H9 (cell line): Measurements from ENCODE around the gene PAX3. TPM values are rescaled to one million over a fixed set of nuclear protein-coding genes. Genes with fewer than 3 reads are reported as not detected.

Source experiments
- DNase-seq: peaks from one replicate; pipeline ENCODE4 v3.0.0-alpha.2; 2017
- H2AFZ ChIP-seq: one replicate; pipeline ENCODE4 v1.6.1; 2013; ENCODE audit warnings: mild to moderate bottlenecking, low read length, control low read depth, moderate library complexity
- H2AK5ac ChIP-seq: 2 replicates; pipeline ENCODE4 v1.6.1; 2013; ENCODE audit warnings: low read length, control low read depth, mixed read lengths; ENCODE audit not compliant: insufficient read length
- H2BK120ac ChIP-seq: one replicate; pipeline ENCODE4 v1.6.1; 2013; ENCODE audit warnings: low read depth, mild to moderate bottlenecking, low read length, control low read depth, inconsistent platforms; ENCODE audit not compliant: poor library complexity, severe bottlenecking
- H2BK12ac ChIP-seq: 2 replicates; pipeline ENCODE4 v1.6.1; 2013; ENCODE audit warnings: low read length, control low read depth, mixed read lengths, low read depth; ENCODE audit not compliant: insufficient read length
- H2BK15ac ChIP-seq: 2 replicates; pipeline ENCODE4 v1.6.1; 2013; ENCODE audit warnings: low read depth, low read length, control low read depth
- H2BK20ac ChIP-seq: one replicate; pipeline ENCODE4 v1.6.1; 2013; ENCODE audit warnings: low read depth, mild to moderate bottlenecking, low read length, control low read depth, inconsistent platforms; ENCODE audit not compliant: poor library complexity, severe bottlenecking
- H2BK5ac ChIP-seq: 2 replicates; pipeline ENCODE4 v1.6.1; 2013; ENCODE audit warnings: low read length, control low read depth, mixed read lengths; ENCODE audit not compliant: insufficient read length
- H3K14ac ChIP-seq: 2 replicates; pipeline ENCODE4 v1.6.1; 2013; ENCODE audit warnings: low read length, control low read depth; ENCODE audit not compliant: insufficient read depth
- H3K18ac ChIP-seq: 2 replicates; pipeline ENCODE4 v1.6.1; 2013; ENCODE audit warnings: low read depth, mild to moderate bottlenecking, mixed read lengths, low read length, control low read depth; ENCODE audit not compliant: insufficient read length
- H3K23ac ChIP-seq: 2 replicates; pipeline ENCODE4 v1.6.1; 2013; ENCODE audit warnings: low read length, control low read depth, mixed read lengths, low read depth; ENCODE audit not compliant: insufficient read length
- H3K23me2 ChIP-seq: 2 replicates; pipeline ENCODE4 v1.6.1; 2013; ENCODE audit warnings: low read depth, mild to moderate bottlenecking, mixed read lengths, low read length, control low read depth; ENCODE audit not compliant: insufficient read length, poor library complexity, severe bottlenecking
- H3K27ac ChIP-seq: 2 replicates; pipeline ENCODE4 v1.5.1; 2013; ENCODE audit warnings: low read length, control low read depth, mixed read lengths, low read depth; ENCODE audit not compliant: insufficient read length
- H3K27me3 ChIP-seq: 2 replicates; pipeline ENCODE4 v1.6.1; 2013; ENCODE audit warnings: low read length, control low read depth, inconsistent platforms; ENCODE audit not compliant: insufficient read depth
- H3K4ac ChIP-seq: 2 replicates; pipeline ENCODE4 v1.6.1; 2013; ENCODE audit warnings: low read depth, mild to moderate bottlenecking, control low read depth, inconsistent platforms, low read length, moderate library complexity
- H3K4me1 ChIP-seq: 2 replicates; pipeline ENCODE4 v1.6.1; 2013; ENCODE audit warnings: low read length, control low read depth, inconsistent platforms; ENCODE audit not compliant: insufficient read depth
- H3K4me2 ChIP-seq: 2 replicates; pipeline ENCODE4 v1.6.1; 2013; ENCODE audit warnings: low read length, control low read depth, mixed read lengths; ENCODE audit not compliant: insufficient read length, insufficient read depth
- H3K56ac ChIP-seq: 2 replicates; pipeline ENCODE4 v1.6.1; 2013; ENCODE audit warnings: low read depth, mild to moderate bottlenecking, mixed read lengths, low read length, control low read depth; ENCODE audit not compliant: insufficient read length
- H3K79me1 ChIP-seq: 2 replicates; pipeline ENCODE4 v1.6.1; 2013; ENCODE audit warnings: low read depth, mild to moderate bottlenecking, moderate library complexity, low read length, control low read depth, inconsistent platforms; ENCODE audit not compliant: insufficient read depth, poor library complexity, severe bottlenecking
- H3K79me2 ChIP-seq: 2 replicates; pipeline ENCODE4 v1.6.1; 2013; ENCODE audit warnings: low read length, control low read depth, inconsistent platforms; ENCODE audit not compliant: insufficient read depth
- H3K9ac ChIP-seq: 2 replicates; pipeline ENCODE4 v1.6.1; 2013; ENCODE audit warnings: low read length, control low read depth, mixed read lengths; ENCODE audit not compliant: insufficient read length; ENCODE audit errors: extremely low read depth
- H3K9me3 ChIP-seq: one replicate; pipeline ENCODE4 v1.6.1; 2013; ENCODE audit warnings: low read depth, low read length, inconsistent platforms; ENCODE audit not compliant: control insufficient read depth
- H3T11ph ChIP-seq: one replicate; pipeline ENCODE4 v1.6.1; 2013; ENCODE audit warnings: mild to moderate bottlenecking, low read length, control low read depth, inconsistent platforms
- H4K20me1 ChIP-seq: one replicate; pipeline ENCODE4 v1.6.1; 2013; ENCODE audit not compliant: control insufficient read depth, insufficient read length, insufficient read depth
- H4K5ac ChIP-seq: 2 replicates; pipeline ENCODE4 v1.6.1; 2013; ENCODE audit warnings: low read depth, mild to moderate bottlenecking, mixed read lengths, low read length, control low read depth; ENCODE audit not compliant: insufficient read length
- H4K8ac ChIP-seq: replicated peaks from 2 replicates; pipeline ENCODE4 v1.6.1; 2013; ENCODE audit warnings: low read length, control low read depth, mixed read lengths, low read depth; ENCODE audit not compliant: insufficient read length
- H4K91ac ChIP-seq: 2 replicates; pipeline ENCODE4 v1.6.1; 2013; ENCODE audit warnings: low read depth, mild to moderate bottlenecking, moderate library complexity, mixed read lengths, low read length, control low read depth; ENCODE audit not compliant: insufficient read length
- H3K27ac Mint-ChIP-seq, 3 experiments: 2 replicates in 2 of 3; 3 replicates in 1 of 3; pipeline ENCODE4 v1.8.0; 2020 to 2021; ENCODE audit warnings: mixed read lengths in 3 of 3, mild to moderate bottlenecking in 1 of 3, moderate library complexity in 1 of 3
- H3K27me3 Mint-ChIP-seq: 2 replicates; pipeline ENCODE4 v1.8.0; 2021; ENCODE audit warnings: low read depth, mild to moderate bottlenecking, moderate library complexity, mixed read lengths
- H3K36me3 Mint-ChIP-seq, 3 experiments: 2 replicates in 2 of 3; 3 replicates in 1 of 3; pipeline ENCODE4 v1.8.0; 2020 to 2021; ENCODE audit warnings: low read depth in 3 of 3, mixed read lengths in 3 of 3; ENCODE audit not compliant: insufficient read depth in 1 of 3
- H3K4me1 Mint-ChIP-seq, 2 experiments: 2 replicates each; pipeline ENCODE4 v1.8.0; 2020; ENCODE audit warnings: mixed read lengths in 2 of 2
- H3K4me3 Mint-ChIP-seq, 2 experiments: 2 replicates in 1 of 2; 3 replicates in 1 of 2; pipeline ENCODE4 v1.8.0; 2020 to 2021; ENCODE audit warnings: mild to moderate bottlenecking in 2 of 2, mixed read lengths in 2 of 2, moderate library complexity in 1 of 2
- H3K9me3 Mint-ChIP-seq, 2 experiments: 2 replicates in 1 of 2; 3 replicates in 1 of 2; pipeline ENCODE4 v1.8.0; 2020; ENCODE audit warnings: mild to moderate bottlenecking in 2 of 2, mixed read lengths in 2 of 2, moderate library complexity in 1 of 2
- CTCF ChIP-seq: fragments of 200-600 bp; sonication (generic); conservative IDR thresholded peaks from 3 replicates; pipeline ENCODE4 v1.8.0; 2021; ENCODE audit warnings: antibody characterized with exemption, mild to moderate bottlenecking
- WGBS: extraction: QIAGEN DNeasy Blood & Tissue Kit; methylation state at CpG from one replicate; pipeline ENCODE4 v1.1.7; 2013; ENCODE audit warnings: missing lambda C conversion rate, low lambda C conversion rate, mixed read lengths; ENCODE audit not compliant: insufficient read length; ENCODE audit errors: extremely low coverage; 5-methylcytosine and 5-hydroxymethylcytosine counted together
- total RNA-seq: library from RNA; stranded (reverse); gene quantifications from 2 replicates; pipeline ENCODE4 v1.2.1, GENCODE V29; 2021

PAX3 gene
- total RNA-seq, 1 experiment from 2014 or later = not detected

GRCh38 chr2:222241128-222241870 lies 57.5 kb downstream of the PAX3 start:
- Histone ChIP-seq H2AFZ (no peak overlapping the region), H3K27me3 (no peaks in the 10 kb centered on the region; the same call in 1 of the 2 replicates), H3T11ph (no peak overlapping the region), H3K9ac (no peak overlapping the region), H3K56ac (no peak overlapping the region), H4K91ac (no peak overlapping the region), H3K23ac (no peak overlapping the region), H3K4me1 (peaks cover 10% of the 10 kb centered on the region), H2AK5ac (no peak overlapping the region), H3K27ac (no peak overlapping the region), H4K8ac (no peak overlapping the region), H2BK20ac (no peak overlapping the region), H3K4ac (no peak overlapping the region), H4K20me1 (no peaks in the 10 kb centered on the region), H3K79me1 (no peaks in the 10 kb centered on the region), H3K14ac (no peak overlapping the region), H3K9me3 (no peaks in the 10 kb centered on the region), H3K18ac (no peak overlapping the region), H2BK15ac (no peak overlapping the region), H3K4me2 (no peak overlapping the region), H3K23me2 (no peaks in the 10 kb centered on the region), H2BK5ac (no peak overlapping the region), H3K79me2 (no peaks in the 10 kb centered on the region), H2BK120ac (no peak overlapping the region), H4K5ac (no peak overlapping the region), H2BK12ac (no peak overlapping the region)
- Mint-ChIP-seq H3K4me1 (peaks cover 35 to 47% of the 10 kb centered on the region in 2 experiments), H3K27ac (no peak overlapping the region), H3K36me3 (no peaks in the 10 kb centered on the region), H3K4me3 (no peak overlapping the region; a peak in 2 of 5 replicates), H3K27me3 (peaks cover 87% of the 10 kb centered on the region), H3K9me3 (no peaks in the 10 kb centered on the region)
- no peak for TF ChIP-seq CTCF
- no peak for DNase-seq
- no CpG with 5 or more reads among the region's 10 CpGs for WGBS
